HCEC 1CT (cell line): Measurements from ENCODE around the gene PKNOX2.

Experiments used
- DNase-seq: peaks from one replicate; pipeline ENCODE4 v3.0.0-alpha.2; 2017

PKNOX2 gene

GRCh38 chr11:125317416-125317815, 152.9 kb downstream of the PKNOX2 start:
- no peak for DNase-seq

- no peak for DNase-seq
Observed at GRCh38 chr11:125319649-125320048, 155.1 kb downstream of the PKNOX2 start.

- DNase-seq = no peak
Observed at GRCh38 chr11:125320347-125321076, 156.0 kb downstream of the PKNOX2 start.

GRCh38 chr11:125322289-125322688, 157.7 kb downstream of the PKNOX2 start:
- DNase-seq = no peak

- DNase-seq = no peak
Observed at GRCh38 chr11:125325196-125325595, 160.6 kb downstream of the PKNOX2 start.

GRCh38 chr11:125326126-125326525, 161.6 kb downstream of the PKNOX2 start:
- DNase-seq = no peak

- no peak for DNase-seq
Observed at GRCh38 chr11:125327518-125328224, 163.1 kb downstream of the PKNOX2 start.

- no peak for DNase-seq
Observed at GRCh38 chr11:125328225-125328580, 163.7 kb downstream of the PKNOX2 start.

- DNase-seq = no peak
Observed at GRCh38 chr11:125329786-125330185, 165.2 kb downstream of the PKNOX2 start.

GRCh38 chr11:125330462-125331325, 166.1 kb downstream of the PKNOX2 start:
- DNase-seq = no peak

GRCh38 chr11:125331357-125332035, 166.9 kb downstream of the PKNOX2 start:
- no peak for DNase-seq

GRCh38 chr11:125332821-125333220, 168.3 kb downstream of the PKNOX2 start:
- no peak for DNase-seq

- no peak for DNase-seq
Observed at GRCh38 chr11:125333354-125334073, 169.0 kb downstream of the PKNOX2 start.

GRCh38 chr11:125335106-125335505, 170.6 kb downstream of the PKNOX2 start:
- no peak for DNase-seq

- DNase-seq = no peak
Observed at GRCh38 chr11:125337836-125338834, 173.6 kb downstream of the PKNOX2 start.

GRCh38 chr11:125338886-125339811, 174.6 kb downstream of the PKNOX2 start:
- DNase-seq = no peak

- DNase-seq = no peak
Observed at GRCh38 chr11:125341676-125342075, 177.1 kb downstream of the PKNOX2 start.

GRCh38 chr11:125342281-125342930, 177.9 kb downstream of the PKNOX2 start:
- no peak for DNase-seq

GRCh38 chr11:125343086-125343717, 178.7 kb downstream of the PKNOX2 start:
- DNase-seq = no peak
